Neural cell (in vitro differentiated cells): ENCODE results near the gene MACROD1. TPM values are rescaled to one million over a fixed set of nuclear protein-coding genes. Genes with fewer than 3 reads are reported as not detected.

Source experiments
- H2AFZ ChIP-seq: fragments of 200-600, 300-800 bp; sonication (generic), shearing (Covaris generic); 2 replicates; pipeline ENCODE4 v1.6.0; 2014; ENCODE audit warnings: low read depth, mild to moderate bottlenecking, antibody characterized with exemption, low read length, moderate library complexity
- H3F3A ChIP-seq: fragments of 200-600 bp; shearing (Covaris generic); 2 replicates; pipeline ENCODE4 v1.6.1; 2016; ENCODE audit warnings: mild to moderate bottlenecking, moderate library complexity, mixed read lengths, antibody characterized with exemption, low read length; ENCODE audit not compliant: insufficient read depth, poor library complexity, severe bottlenecking
- H3K27ac ChIP-seq: fragments of 200-600, 300-800 bp; sonication (generic), shearing (Covaris generic); 2 replicates; pipeline ENCODE4 v1.5.1; 2014; ENCODE audit warnings: mild to moderate bottlenecking, low read length, moderate library complexity
- H3K27me3 ChIP-seq: fragments of 300-800, 200-600 bp; sonication (generic), shearing (Covaris generic); 2 replicates; pipeline ENCODE4 v1.6.0; 2014; ENCODE audit warnings: mild to moderate bottlenecking, low read depth, low read length, moderate library complexity; ENCODE audit not compliant: insufficient read depth
- H3K36me3 ChIP-seq: fragments of 300-800, 200-600 bp; sonication (generic), shearing (Covaris generic); 2 replicates; pipeline ENCODE4 v1.5.1; 2014; ENCODE audit warnings: mild to moderate bottlenecking, antibody characterized with exemption, low read length, moderate library complexity; ENCODE audit not compliant: insufficient read depth
- H3K4me2 ChIP-seq: fragments of 300-800, 200-600 bp; sonication (generic), shearing (Covaris generic); 2 replicates; pipeline ENCODE4 v1.6.0; 2014; ENCODE audit warnings: mild to moderate bottlenecking, low read length
- H3K4me3 ChIP-seq: fragments of 300-800, 200-600 bp; sonication (generic), shearing (Covaris generic); 2 replicates; pipeline ENCODE4 v1.5.1; 2014; ENCODE audit warnings: mild to moderate bottlenecking, low read length, moderate library complexity
- H3K79me2 ChIP-seq: fragments of 200-600 bp; shearing (Covaris generic); replicated peaks from 2 replicates; pipeline ENCODE4 v1.6.0; 2014; ENCODE audit warnings: mild to moderate bottlenecking, low read length, moderate library complexity; ENCODE audit not compliant: insufficient read depth
- H3K9ac ChIP-seq: fragments of 300-800, 200-600 bp; sonication (generic), shearing (Covaris generic); 2 replicates; pipeline ENCODE4 v1.6.1; 2016; ENCODE audit warnings: mild to moderate bottlenecking, low read length, mixed read lengths
- H3K9me2 ChIP-seq: fragments of 200-600 bp; shearing (Covaris generic); 2 replicates; pipeline ENCODE4 v1.6.1; 2016; ENCODE audit warnings: mild to moderate bottlenecking, low read length, mixed read lengths; ENCODE audit not compliant: insufficient read depth
- H3K9me3 ChIP-seq: fragments of 200-600, 300-800 bp; sonication (generic), shearing (Covaris generic); 2 replicates; pipeline ENCODE4 v1.6.1; 2016; ENCODE audit warnings: mild to moderate bottlenecking, mixed run types, low read length, moderate library complexity, mixed read lengths
- H4K20me1 ChIP-seq: fragments of 200-600 bp; shearing (Covaris generic); 2 replicates; pipeline ENCODE4 v1.6.1; 2016; ENCODE audit warnings: mild to moderate bottlenecking, mixed run types; ENCODE audit not compliant: insufficient read depth
- CTCF ChIP-seq: fragments of 450-650 bp; IDR thresholded peaks from 2 replicates; pipeline ENCODE4 v1.5.1; 2014; ENCODE audit warnings: antibody characterized with exemption, mild to moderate bottlenecking, moderate library complexity; ENCODE audit not compliant: poor library complexity, severe bottlenecking
- EP300 ChIP-seq: fragments of 450-650 bp; conservative IDR thresholded peaks from 2 replicates; pipeline ENCODE4 v1.6.1; 2014; ENCODE audit warnings: antibody characterized with exemption, mild to moderate bottlenecking, moderate library complexity; ENCODE audit not compliant: poor library complexity, severe bottlenecking
- EZH2 ChIP-seq: fragments of 200-600, 300-800 bp; shearing (Covaris generic), sonication (generic); IDR thresholded peaks from 2 replicates; pipeline ENCODE4 v1.6.1; 2014; ENCODE audit warnings: antibody characterized with exemption, low read length, borderline replicate concordance, mild to moderate bottlenecking; ENCODE audit not compliant: insufficient read depth, poor library complexity, severe bottlenecking
- MXI1 ChIP-seq: fragments of 450-650 bp; conservative IDR thresholded peaks from 2 replicates; pipeline ENCODE4 v1.6.1; 2014; ENCODE audit warnings: antibody characterized with exemption, mild to moderate bottlenecking; ENCODE audit not compliant: poor library complexity, severe bottlenecking
- POLR2AphosphoS5 ChIP-seq: IDR thresholded peaks from 2 replicates; pipeline ENCODE4 v1.6.1; 2012
- RAD21 ChIP-seq: fragments of 450-650 bp; conservative IDR thresholded peaks from 2 replicates; pipeline ENCODE4 v1.6.1; 2014; ENCODE audit warnings: antibody characterized with exemption, mild to moderate bottlenecking, moderate library complexity
- REST ChIP-seq: IDR thresholded peaks from 2 replicates; pipeline ENCODE4 v1.6.1; 2012; ENCODE audit warnings: borderline replicate concordance
- SMC3 ChIP-seq: fragments of 450-650 bp; conservative IDR thresholded peaks from 2 replicates; pipeline ENCODE4 v1.6.1; 2014; ENCODE audit warnings: antibody characterized with exemption, mild to moderate bottlenecking, moderate library complexity; ENCODE audit not compliant: poor library complexity
- TAF1 ChIP-seq: IDR thresholded peaks from 2 replicates; pipeline ENCODE4 v1.6.1; 2012; ENCODE audit warnings: low read depth
- polyA plus RNA-seq: library from polyadenylated mRNA; depleted of rRNA; stranded (reverse); fragments of >200 nt; gene quantifications from 2 replicates; pipeline ENCODE4 v1.2.3, GENCODE V29; 2014

MACROD1 gene
- polyA plus RNA-seq, 1 donor from 2014 or later, result 30.8 TPM

DNA sequence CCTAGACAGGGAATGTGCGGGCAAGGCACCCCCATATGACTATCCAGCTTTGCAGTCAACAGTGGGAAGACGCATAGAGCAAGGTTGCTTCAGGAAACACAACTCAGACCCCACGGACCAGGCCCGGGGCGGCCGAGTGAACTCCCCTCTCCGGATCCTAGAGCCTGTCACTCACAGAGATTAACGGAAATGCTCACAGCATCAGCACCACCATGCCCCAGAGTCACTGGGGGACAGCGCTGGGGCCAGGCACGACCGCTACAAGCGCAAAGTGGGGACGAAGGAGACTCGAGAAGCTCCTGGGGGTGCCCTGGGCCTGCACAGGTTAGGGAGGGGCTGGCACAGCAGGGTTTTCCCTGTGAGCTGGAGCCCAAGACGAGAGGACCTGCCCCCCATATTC is 15.9 kb downstream of the MACROD1 start:
- Histone ChIP-seq H3K79me2 (no peaks in the 10 kb centered on the region), H3K27ac (no peak overlapping the region), H3F3A (no peaks in the 10 kb centered on the region), H3K36me3 (no peaks in the 10 kb centered on the region), H3K9me3 (no peaks in the 10 kb centered on the region), H3K9ac (no peak overlapping the region), H4K20me1 (no peaks in the 10 kb centered on the region), H2AFZ (no peak overlapping the region), H3K4me3 (no peak overlapping the region), H3K4me2 (no peak overlapping the region), H3K9me2 (no peaks in the 10 kb centered on the region), H3K27me3 (no peaks in the 10 kb centered on the region)
- no peak for TF ChIP-seq REST
- TF ChIP-seq SMC3, result no peak
- TF ChIP-seq EZH2, result no peak
- TF ChIP-seq EP300, result no peak
- no peak for TF ChIP-seq POLR2AphosphoS5
- no peak for TF ChIP-seq CTCF
- no peak for TF ChIP-seq TAF1
- no peak for TF ChIP-seq RAD21
- no peak for TF ChIP-seq MXI1

- peak overlapping the region; percentile 5 for H3K9ac ChIP-seq
- H3K36me3 ChIP-seq, result no peaks in the 10 kb centered on the region
- no peaks in the 10 kb centered on the region for H3K79me2 ChIP-seq
- H2AFZ ChIP-seq, result no peak overlapping the region
- H3K4me3 ChIP-seq, result no peak overlapping the region
- no peaks in the 10 kb centered on the region for H3K9me2 ChIP-seq
- no peaks in the 10 kb centered on the region for H3K9me3 ChIP-seq
- no peaks in the 10 kb centered on the region for H4K20me1 ChIP-seq
- no peak for TF ChIP-seq RAD21
- peak; percentile 29 for TF ChIP-seq CTCF
- H3K27ac ChIP-seq, result no peak overlapping the region
- H3F3A ChIP-seq, result no peaks in the 10 kb centered on the region
- no peaks in the 10 kb centered on the region for H3K27me3 ChIP-seq
- H3K4me2 ChIP-seq, result no peak overlapping the region
These were observed 16.8 kb downstream of the MACROD1 start for GRCh38 chr11:64148917-64149617.
